ENCODE measurements around the gene DICER1. TPM values are rescaled to one million over a fixed set of nuclear protein-coding genes. Genes with fewer than 3 reads are reported as not detected.

Gene DICER1
- total RNA-seq, 1 donor from 2014 or later: 100 TPM

GRCh38 chr14:95174184-95174792 lies 17.0 kb upstream of the DICER1 start:
- DNase-seq (ENCODE audit: extremely low spot score, unreplicated experiment): no peak
- Mint-ChIP-seq H3K27ac (no peak overlapping the region), H3K27me3 (no peaks in the 10 kb centered on the region), H3K4me1 (ENCODE audit: unreplicated experiment) (peaks cover 3% of the 10 kb centered on the region), H3K9me3 (no peaks in the 10 kb centered on the region), H3K4me3 (no peak overlapping the region), H3K36me3 (no peaks in the 10 kb centered on the region)
- no peak for TF ChIP-seq CTCF (conservative IDR thresholded peaks at IDR 0.05)

- Mint-ChIP-seq H3K36me3 (no peaks in the 10 kb centered on the region), H3K27ac (no peak overlapping the region), H3K9me3 (no peaks in the 10 kb centered on the region), H3K27me3 (no peaks in the 10 kb centered on the region), H3K4me3 (no peak overlapping the region), H3K4me1 (ENCODE audit: unreplicated experiment) (peaks cover 3% of the 10 kb centered on the region)
- no peak for DNase-seq (ENCODE audit: extremely low spot score, unreplicated experiment)
- TF ChIP-seq CTCF (conservative IDR thresholded peaks at IDR 0.05): no peak
Observed at GRCh38 chr14:95173518-95173917, 16.2 kb upstream of the DICER1 start.

- Mint-ChIP-seq H3K27me3 (no peaks in the 10 kb centered on the region), H3K36me3 (peaks cover 17% of the 10 kb centered on the region), H3K4me1 (ENCODE audit: unreplicated experiment) (peaks cover 5% of the 10 kb centered on the region), H3K9me3 (peaks cover 18% of the 10 kb centered on the region), H3K4me3 (no peak overlapping the region), H3K27ac (no peak overlapping the region)
- TF ChIP-seq CTCF (conservative IDR thresholded peaks at IDR 0.05): no peak
- no peak for DNase-seq (ENCODE audit: extremely low spot score, unreplicated experiment)
Observed at GRCh38 chr14:95167177-95167576, 9.8 kb upstream of the DICER1 start.

GRCh38 chr14:95165517-95165916 lies 8.2 kb upstream of the DICER1 start:
- no peak for DNase-seq (ENCODE audit: extremely low spot score, unreplicated experiment)
- no peak for TF ChIP-seq CTCF (conservative IDR thresholded peaks at IDR 0.05)
- H3K36me3 Mint-ChIP-seq: peaks cover 17% of the 10 kb centered on the region
- no peak overlapping the region for H3K27ac Mint-ChIP-seq
- no peak overlapping the region for H3K4me3 Mint-ChIP-seq
- no peaks in the 10 kb centered on the region for H3K27me3 Mint-ChIP-seq
- H3K4me1 Mint-ChIP-seq (ENCODE audit: unreplicated experiment): peaks cover 14% of the 10 kb centered on the region
- peaks cover 18% of the 10 kb centered on the region for H3K9me3 Mint-ChIP-seq

GRCh38 chr14:95164506-95164905 lies 7.2 kb upstream of the DICER1 start:
- Mint-ChIP-seq H3K4me3 (no peak overlapping the region), H3K4me1 (ENCODE audit: unreplicated experiment) (peaks cover 21% of the 10 kb centered on the region), H3K9me3 (peaks cover 18% of the 10 kb centered on the region), H3K36me3 (peaks cover 17% of the 10 kb centered on the region), H3K27me3 (no peaks in the 10 kb centered on the region), H3K27ac (no peak overlapping the region)
- DNase-seq (ENCODE audit: extremely low spot score, unreplicated experiment): no peak
- TF ChIP-seq CTCF (conservative IDR thresholded peaks at IDR 0.05): no peak

GRCh38 chr14:95163666-95164065 lies 6.3 kb upstream of the DICER1 start:
- Mint-ChIP-seq H3K36me3 (peaks cover 17% of the 10 kb centered on the region), H3K4me3 (no peak overlapping the region), H3K27me3 (no peaks in the 10 kb centered on the region), H3K27ac (no peak overlapping the region), H3K4me1 (ENCODE audit: unreplicated experiment) (peaks cover 21% of the 10 kb centered on the region), H3K9me3 (peaks cover 18% of the 10 kb centered on the region)
- no peak for DNase-seq (ENCODE audit: extremely low spot score, unreplicated experiment)
- TF ChIP-seq CTCF (conservative IDR thresholded peaks at IDR 0.05): no peak
